Nucleus accumbens (tissue), 56 donors: ENCODE measurements around the gene AKAP8L.

Experiments used
- DNase-seq, 56 donors: peaks; one replicate each; lab custom pipeline; 2025; lab: John Stamatoyannopoulos, UW

AKAP8L gene

GRCh38 chr19:15394426-15394825, 24.4 kb downstream of the AKAP8L start:
- DNase-seq = no peak

- no peak for DNase-seq
Measured at GRCh38 chr19:15393963-15394362, 24.8 kb downstream of the AKAP8L start.

- DNase-seq = no peak
Measured at GRCh38 chr19:15390814-15391213, 28.0 kb downstream of the AKAP8L start.

GRCh38 chr19:15381864-15382263, 36.9 kb downstream of the AKAP8L start:
- DNase-seq = peak in 4 of 56 donors; percentile 10 to 27 (median 16)

- no peak for DNase-seq
Measured at GRCh38 chr19:15381429-15381828, 37.4 kb downstream of the AKAP8L start.

GRCh38 chr19:15379999-15380647, 38.7 kb downstream of the AKAP8L start:
- peak in 11 of 56 donors; percentile 37 to 65 (median 52) for DNase-seq

GRCh38 chr19:15379083-15379998, 39.4 kb downstream of the AKAP8L start, which contains the start of gene AKAP8:
AKAP8 (minus strand) TSS chr19:15379787; CDS start chr19:15379731, 56 bp downstream.
- peak; percentile 78 to 99 (median 97) for DNase-seq

- peak in 21 of 56 donors; percentile 9 to 65 (median 35) for DNase-seq
Measured at GRCh38 chr19:15378534-15379082, 40.2 kb downstream of the AKAP8L start.

GRCh38 chr19:15374796-15375440, 43.9 kb downstream of the AKAP8L start:
- DNase-seq = no peak

- DNase-seq = peak in 9 of 56 donors; percentile 2 to 54 (median 24)
Measured at GRCh38 chr19:15374105-15374651, 44.6 kb downstream of the AKAP8L start.

- DNase-seq = no peak
Measured at GRCh38 chr19:15373644-15374043, 45.1 kb downstream of the AKAP8L start.

GRCh38 chr19:15372891-15373301, 45.9 kb downstream of the AKAP8L start:
- no peak for DNase-seq

- peak in 2 of 56 donors; percentile 1 to 18 for DNase-seq
Measured at GRCh38 chr19:15372470-15372869, 46.3 kb downstream of the AKAP8L start.

- DNase-seq = no peak
Measured at GRCh38 chr19:15371786-15372380, 46.9 kb downstream of the AKAP8L start.

- DNase-seq = no peak
Measured at GRCh38 chr19:15371119-15371518, 47.7 kb downstream of the AKAP8L start.

- no peak for DNase-seq
Measured at GRCh38 chr19:15369594-15369891, 49.2 kb downstream of the AKAP8L start.

GRCh38 chr19:15368798-15369593, 49.8 kb downstream of the AKAP8L start:
- DNase-seq = no peak

- DNase-seq = no peak
Measured at GRCh38 chr19:15368051-15368632, 50.6 kb downstream of the AKAP8L start.

GRCh38 chr19:15367439-15367838, 51.3 kb downstream of the AKAP8L start:
- DNase-seq = no peak
